Activated CD4-positive, CD25-positive, alpha-beta regulatory T cell treated with anti-CD3 and anti-CD28 coated beads, Interleukin-2, amount 50 U/mL, for 72 hours (primary cell): ENCODE measurements around the gene DEFB127.
"Not testable (repeated sequence)": the region's sequence is repeated elsewhere in the genome, so short reads cannot be mapped to it uniquely, and the experiment has no call there.

ENCODE experiments used
- DNase-seq: peaks from one replicate; pipeline ENCODE4 v3.0.0; 2021

DEFB127 gene, protein sequence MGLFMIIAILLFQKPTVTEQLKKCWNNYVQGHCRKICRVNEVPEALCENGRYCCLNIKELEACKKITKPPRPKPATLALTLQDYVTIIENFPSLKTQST

DNA sequence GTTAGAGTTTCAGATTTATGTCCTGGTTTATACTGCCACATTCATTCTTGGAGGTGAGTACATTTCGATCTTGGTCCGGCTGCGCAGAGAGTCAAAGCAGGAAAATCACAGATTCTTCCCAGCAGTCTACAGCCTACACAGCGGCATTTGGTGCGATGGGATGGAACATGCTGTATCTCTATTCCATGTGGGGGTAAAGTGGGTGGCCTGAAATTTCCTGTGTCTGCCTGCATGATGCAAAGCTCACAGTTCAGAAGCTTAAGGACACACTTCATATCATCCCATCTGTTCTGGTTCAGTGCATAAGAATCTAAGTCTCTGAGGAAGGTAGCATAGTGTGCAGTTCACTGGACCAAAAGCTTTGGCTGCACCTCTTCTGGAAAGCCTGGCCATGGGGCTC, at the start of gene DEFB127:
Gene DEFB127, plus strand, starts transcription at position 301 of the 400 bp plus-strand sequence. Its CDS starts 91 bp downstream, at position 392.
- no peak for DNase-seq

DNA sequence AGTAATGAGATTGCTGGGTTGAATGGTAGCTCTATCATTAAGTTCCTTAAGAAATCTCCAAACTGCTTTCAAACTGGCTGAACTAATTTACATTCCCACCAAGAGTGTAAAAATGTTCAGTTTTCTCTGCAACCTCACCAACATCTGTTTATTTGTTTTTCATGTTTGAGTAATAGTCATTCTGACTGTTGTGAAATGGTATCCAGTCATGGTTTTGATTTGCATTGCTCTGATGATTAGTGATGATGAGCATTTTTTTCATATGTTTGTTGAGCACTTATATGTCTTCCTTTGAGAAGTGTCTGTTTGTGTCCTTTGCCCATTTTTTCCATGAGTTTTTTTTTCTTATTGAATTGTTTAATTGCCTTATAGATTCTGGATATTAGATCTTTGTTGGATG, 44.9 kb upstream of the DEFB127 start:
- no peak for DNase-seq

DNA sequence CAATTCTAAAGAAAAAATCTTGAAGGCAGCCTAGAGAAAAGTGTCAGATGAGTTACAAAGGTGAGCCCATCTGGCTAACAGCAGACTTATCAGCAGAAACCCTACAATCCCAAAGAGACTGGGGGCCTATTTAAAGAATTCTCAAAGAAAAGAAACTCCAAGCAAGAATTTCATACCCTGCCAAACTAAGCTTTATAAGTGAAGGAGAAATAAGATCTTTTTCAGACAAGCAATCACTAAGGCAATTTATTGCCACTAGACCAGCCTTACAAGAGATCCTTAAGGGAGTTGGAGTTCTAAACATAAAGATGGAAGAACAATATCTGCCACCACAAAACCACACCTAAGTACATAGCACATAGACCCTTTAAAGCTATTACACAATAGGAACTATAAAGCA, 39.7 kb upstream of the DEFB127 start:
- DNase-seq: no peak

DNA sequence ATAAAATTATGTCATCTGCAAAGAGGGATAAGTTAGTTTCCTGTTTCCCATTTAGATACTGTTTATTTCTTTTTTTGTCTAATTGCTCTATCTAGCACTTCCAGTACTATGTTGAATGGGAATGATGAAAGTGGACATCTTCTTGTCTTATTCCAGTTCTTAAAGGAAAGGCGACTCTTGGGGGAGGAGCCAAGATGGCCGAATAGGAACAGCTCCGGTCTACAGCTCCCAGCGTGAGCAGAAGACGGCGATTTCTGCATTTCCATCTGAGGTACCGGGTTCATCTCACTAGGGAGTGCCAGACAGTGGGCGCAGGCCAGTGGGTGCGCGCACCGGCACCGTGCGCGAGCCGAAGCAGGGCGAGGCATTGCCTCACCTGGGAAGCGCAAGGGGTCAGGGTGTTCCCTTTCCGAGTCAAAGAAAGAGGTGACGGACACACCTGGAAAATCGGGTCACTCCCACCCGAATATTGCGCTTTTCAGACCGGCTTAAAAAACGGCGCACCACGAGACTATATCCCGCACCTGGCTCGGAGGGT, 27.4 kb upstream of the DEFB127 start:
- not testable (repeated sequence) for DNase-seq

DNA sequence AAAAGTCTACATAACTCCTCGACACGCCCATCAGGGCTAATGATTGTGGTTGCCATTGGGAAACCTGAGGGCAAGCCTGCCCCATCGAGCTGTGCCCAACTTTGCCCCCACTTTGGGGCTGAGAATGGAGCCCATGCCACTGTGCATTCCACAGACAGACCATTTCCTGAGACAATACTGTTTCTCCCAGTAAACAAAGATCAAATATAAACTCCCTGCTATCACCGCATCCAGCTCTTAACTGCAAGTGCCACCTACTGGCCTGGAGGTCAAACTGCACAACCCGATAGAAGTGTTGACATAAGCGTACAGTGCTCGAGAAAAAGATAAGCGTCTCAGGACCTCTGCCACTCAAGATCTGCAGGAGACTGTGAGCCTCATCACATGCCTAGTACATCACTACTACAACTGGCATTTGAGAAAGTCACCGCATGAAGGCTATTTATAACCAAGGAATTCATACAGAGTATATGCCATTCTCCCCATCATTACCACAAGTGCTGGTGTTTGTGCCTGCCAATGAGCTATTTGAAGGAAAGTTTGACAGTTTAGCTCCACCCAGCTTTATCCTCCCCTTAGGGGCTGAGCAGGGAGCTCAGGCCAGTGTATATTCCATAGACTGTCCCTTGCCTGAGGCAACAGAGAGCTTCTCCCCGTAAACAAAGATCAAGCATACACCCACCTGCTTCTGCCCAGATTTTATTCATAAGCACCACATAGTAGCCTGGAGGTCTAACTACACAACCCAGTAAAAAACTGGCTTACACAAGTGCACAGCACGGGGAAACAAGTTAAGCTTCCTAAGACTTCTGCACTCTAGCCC, 19.4 kb upstream of the DEFB127 start:
- no peak for DNase-seq

DNA sequence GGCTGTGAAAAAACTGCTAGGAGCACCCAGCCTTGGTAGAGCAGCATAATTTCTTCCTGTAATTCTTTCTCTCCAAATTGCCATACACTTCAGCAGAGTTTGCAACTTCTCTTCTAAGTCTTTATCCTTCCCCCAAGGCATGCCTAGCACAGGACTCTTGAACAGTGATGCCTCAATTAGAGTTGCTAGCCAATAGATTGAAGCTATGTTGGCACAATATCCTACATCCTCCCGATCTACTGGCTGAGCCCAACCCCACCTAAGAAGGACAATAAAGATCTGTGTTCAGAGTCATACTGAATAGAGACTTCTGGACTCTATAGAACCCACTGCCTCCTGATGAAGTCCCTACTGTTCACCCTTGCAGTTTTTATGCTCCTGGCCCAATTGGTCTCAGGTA, 15.0 kb upstream of the DEFB127 start, which contains the start of gene DEFB126:
Gene DEFB126, plus strand, starts transcription at position 301 of the 400 bp plus-strand sequence. Its CDS starts 39 bp downstream, at position 340.
- DNase-seq: no peak

DNA sequence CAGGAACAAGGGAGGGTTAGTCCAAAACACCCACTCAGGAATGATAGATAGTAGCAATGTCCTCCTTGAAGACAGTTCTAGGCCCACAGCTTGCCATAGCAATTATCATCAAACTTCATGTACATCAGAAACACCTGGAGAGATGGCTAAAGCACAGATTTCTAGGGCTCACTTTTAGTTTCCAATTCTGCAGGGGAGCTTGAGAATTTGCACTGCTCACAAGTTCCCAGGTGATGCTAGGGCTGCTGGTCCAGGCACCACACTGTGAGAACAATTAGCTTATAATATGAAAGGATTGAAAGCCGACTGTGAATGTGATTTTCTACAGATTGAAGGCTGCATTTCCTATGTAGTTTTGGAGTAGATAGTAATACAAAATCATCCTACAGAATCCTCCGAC, 11.4 kb upstream of the DEFB127 start:
- DNase-seq: no peak

DNA sequence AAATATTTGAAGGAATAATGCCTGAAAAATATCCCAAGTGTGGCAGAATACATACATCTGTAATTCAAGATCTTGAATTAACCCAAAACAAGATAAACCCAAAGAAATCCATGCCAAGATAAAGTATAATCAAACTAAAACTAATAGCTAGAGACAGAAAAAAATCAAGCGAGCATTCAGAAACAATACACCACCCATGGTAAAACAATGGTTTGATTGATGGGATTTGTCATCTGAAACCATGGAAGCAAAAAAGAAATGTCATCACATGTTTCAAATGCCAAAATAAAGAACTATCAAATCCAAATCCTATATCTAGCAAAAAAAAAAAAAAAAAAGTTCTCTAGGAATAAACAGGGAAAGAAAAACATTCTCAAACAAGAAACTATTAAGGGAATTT, 5.1 kb upstream of the DEFB127 start:
- no peak for DNase-seq

DNA sequence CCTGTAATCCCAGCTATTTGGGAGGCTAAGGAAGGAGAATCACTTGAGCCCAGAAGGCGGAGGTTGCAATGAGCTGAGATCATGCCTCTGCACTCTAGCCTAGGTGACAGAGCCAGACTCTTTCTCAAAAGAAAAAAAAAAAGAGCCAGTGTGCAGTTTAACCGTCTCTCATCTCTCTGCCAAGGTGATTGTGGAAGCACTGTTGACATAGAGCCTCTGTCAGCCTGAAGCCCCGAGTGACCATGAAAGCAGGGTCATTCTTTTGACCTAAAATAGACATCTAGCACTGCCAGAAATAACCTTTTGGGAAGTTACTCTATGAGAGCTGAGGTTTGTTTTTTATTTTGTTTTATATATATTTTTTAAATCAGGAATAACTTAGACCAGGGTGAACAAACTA, 7.4 kb downstream of the DEFB127 start:
- no peak for DNase-seq

DNA sequence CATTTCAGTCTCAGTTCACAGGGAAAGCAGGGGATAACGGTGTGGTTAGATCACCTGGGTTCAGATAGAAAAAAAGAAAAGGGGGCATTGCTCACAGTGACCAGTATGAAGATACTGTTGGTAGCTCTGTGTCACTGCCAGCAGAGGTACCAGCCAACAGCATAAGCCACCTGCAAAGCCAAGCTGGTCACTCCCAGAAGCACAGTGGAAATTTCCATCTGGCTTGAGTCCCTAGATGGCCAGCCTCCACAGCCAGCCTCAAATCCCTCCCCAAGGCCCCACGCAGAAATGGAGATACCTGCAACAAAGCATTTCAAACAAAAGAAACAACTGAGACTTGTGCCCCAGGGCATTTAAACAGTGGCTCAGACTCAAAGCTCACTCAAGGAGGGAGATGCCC, 11.6 kb downstream of the DEFB127 start:
- DNase-seq: no peak

DNA sequence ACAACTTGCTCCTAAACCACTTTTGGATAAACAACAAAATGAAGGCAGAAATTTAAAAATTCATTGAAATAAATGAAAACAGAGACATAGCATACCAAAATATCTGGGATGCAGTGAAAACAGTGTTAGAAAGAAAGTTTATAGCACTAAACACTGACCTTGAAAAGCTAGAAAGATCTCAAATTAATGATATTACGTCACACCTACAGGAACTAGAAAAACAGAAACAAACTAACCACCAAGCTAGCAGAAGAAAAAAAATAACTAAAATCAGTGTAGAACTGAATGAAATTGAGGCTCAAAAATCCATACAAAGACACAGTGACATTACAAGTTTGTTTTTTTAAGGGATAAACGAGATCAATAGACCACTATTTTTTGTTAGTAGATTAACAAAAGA, 27.0 kb downstream of the DEFB127 start:
- DNase-seq: no peak

DNA sequence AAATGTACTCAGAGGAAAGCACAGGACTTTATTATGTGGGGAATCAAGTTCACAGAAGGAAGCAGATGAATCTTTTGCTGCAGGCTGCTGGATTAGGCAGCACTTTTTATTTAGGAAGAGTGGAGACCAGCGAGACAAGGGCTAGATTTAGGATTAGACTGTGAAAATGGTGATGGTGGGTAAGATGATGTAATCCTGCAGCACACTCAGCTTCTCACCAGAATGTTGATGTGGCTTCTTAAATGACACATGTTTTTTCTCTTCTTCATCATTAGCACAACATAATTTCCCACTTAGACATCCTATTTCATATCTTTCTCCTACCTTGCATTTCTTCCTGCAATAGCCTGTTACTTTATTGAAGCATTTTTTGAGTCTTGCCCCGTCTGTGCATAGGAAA, 30.5 kb downstream of the DEFB127 start:
- no peak for DNase-seq

DNA sequence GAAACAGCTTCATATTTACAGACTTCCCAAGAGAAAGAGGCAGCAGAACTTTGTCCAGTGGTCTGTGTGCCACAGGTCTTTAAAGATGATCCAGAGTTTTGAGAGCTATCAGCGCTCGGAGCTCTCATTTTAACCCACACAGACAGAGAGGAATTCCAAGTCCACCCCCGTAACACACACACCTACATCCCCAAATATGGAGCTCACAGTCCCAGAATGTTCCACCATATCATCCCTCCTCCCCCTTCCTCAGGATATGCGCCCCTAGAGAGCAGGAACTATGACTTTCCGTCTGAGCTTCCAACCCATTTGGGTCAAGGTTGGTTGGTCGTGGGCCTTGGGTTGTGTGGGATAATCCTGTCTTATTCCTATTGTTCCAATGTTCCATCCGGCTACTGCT, 32.4 kb downstream of the DEFB127 start, which contains the start of gene DEFB128:
Gene DEFB128, minus strand, starts transcription at position 101 of the 400 bp plus-strand sequence. Its CDS starts 88 bp downstream, at position 13.
- DNase-seq: no peak

DNA sequence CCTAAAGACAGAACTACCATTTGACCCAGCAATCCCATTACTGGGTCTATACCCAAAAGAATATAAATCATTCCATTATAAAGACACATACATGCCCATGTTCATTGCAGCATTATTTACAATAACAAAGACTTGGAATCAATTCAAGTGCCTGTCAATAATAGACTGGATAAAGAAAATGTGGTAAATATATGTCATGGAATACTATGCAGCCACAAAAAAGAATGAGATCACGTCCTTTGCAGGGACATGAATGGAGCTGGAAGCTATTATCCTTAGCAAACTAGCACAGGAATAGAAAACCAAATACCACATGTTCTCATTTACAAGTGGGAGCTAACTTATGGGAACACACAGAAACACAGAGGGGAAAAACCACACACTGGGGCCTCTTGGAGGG, 41.0 kb downstream of the DEFB127 start:
- DNase-seq: no peak

DNA sequence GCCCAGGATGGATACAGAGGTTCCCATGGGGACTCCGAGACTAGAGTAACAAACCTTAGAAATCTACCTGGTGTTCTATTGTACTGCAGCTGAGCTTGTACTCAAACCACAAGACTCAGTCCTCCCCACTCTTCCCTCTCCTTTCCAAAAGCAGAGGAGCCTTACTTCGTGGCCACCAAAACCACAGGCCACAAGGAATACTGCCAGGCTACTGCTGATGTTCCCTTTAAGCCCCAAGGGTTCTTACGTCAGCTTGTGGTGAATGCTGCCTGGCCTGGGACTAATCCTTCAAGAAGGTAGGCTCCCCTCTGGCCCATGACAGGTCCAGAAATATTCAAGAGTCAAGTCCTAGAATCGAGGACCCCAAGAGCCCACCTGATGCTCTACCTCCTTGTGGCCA, 42.7 kb downstream of the DEFB127 start:
- DNase-seq: no peak

DNA sequence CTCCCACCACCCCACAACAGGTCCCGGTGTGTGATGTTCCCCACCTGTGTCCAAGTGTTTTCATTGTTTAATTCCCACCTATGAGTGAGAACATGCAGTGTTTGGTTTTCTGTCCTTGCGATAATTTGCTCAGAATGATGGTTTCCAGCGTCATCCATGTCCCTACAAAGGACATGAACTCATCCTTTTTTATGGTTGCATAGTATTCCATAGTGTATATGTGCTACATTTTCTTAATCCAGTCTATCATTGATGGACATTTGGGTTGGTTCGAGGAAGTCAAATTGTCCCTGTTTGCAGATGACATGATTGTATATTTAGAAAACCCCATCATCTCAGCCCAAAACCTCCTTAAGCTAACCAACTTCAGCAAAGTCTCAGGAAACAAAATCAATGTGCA, 46.4 kb downstream of the DEFB127 start:
- not testable (repeated sequence) for DNase-seq
